Ovary (tissue), 9 donors: ENCODE data around the gene TRAF3. TPM values are rescaled to one million over a fixed set of nuclear protein-coding genes. Genes with fewer than 3 reads are reported as not detected.

Experiments
- DNase-seq, 5 donors: peaks; one replicate each; pipeline ENCODE4 v3.0.0-alpha.2; 2019 to 2020
- H3K27ac ChIP-seq, 2 donors: fragments of 200-600 bp; one replicate each; pipeline versions ENCODE4 v1.5.1 to v1.8.0; 2019 to 2022
- H3K27me3 ChIP-seq: fragments of 200-600 bp; one replicate; pipeline ENCODE4 v1.8.0; 2022
- H3K36me3 ChIP-seq: fragments of 200-600 bp; sonication (generic); one replicate; pipeline ENCODE4 v1.5.1; 2019
- H3K4me1 ChIP-seq: one replicate; pipeline ENCODE4 v1.8.1; 2013; ENCODE audit warnings: mild to moderate bottlenecking, moderate library complexity; ENCODE audit not compliant: insufficient read depth
- H3K4me3 ChIP-seq: fragments of 200-600 bp; sonication (generic); one replicate; pipeline ENCODE4 v1.5.1; 2017
- H3K9me3 ChIP-seq, 2 donors: fragments of 200-600 bp in 1 of 2; sonication (generic) in 1 of 2; one replicate each; pipeline versions ENCODE4 v1.5.1 to v1.8.1; 2013 to 2019; ENCODE audit warnings: mild to moderate bottlenecking in 1 of 2, moderate library complexity in 1 of 2
- CTCF ChIP-seq, 3 donors: fragments of 450-650 bp in 2 of 3; fragments of 200-600 bp in 1 of 3; IDR thresholded peaks; one replicate each; pipeline versions ENCODE4 v1.5.1 to v1.8.0; 2016 to 2022; ENCODE audit warnings: antibody characterized with exemption in 3 of 3, mild to moderate bottlenecking in 1 of 3
- EP300 ChIP-seq: sonication (generic); formaldehyde crosslinking; IDR thresholded peaks from one replicate; pipeline ENCODE4 v1.6.1; 2017; ENCODE audit warnings: antibody characterized with exemption
- POLR2A ChIP-seq: fragments of 450-650 bp; IDR thresholded peaks from one replicate; pipeline ENCODE4 v1.6.1; 2017; ENCODE audit warnings: antibody characterized with exemption, mild to moderate bottlenecking, moderate library complexity
- WGBS, 3 donors: extraction: QIAGEN DNeasy Blood & Tissue Kit in 1 of 3; methylation state at CpG; one replicate each; pipeline versions ENCODE4 v1.1.5 to v1.1.7; 2013 to 2017; 5-methylcytosine and 5-hydroxymethylcytosine counted together
- intact Hi-C, 4 donors: fragments of 100-400 bp; cut with DNase I; formaldehyde crosslinking; loops; one replicate each; pipeline versions ENCODE4 v1.11.0 to v1.15.1; 2022 to 2023
- polyA plus RNA-seq, 2 donors: library from polyadenylated mRNA; stranded (reverse); fragments of 200-250 nt in 1 of 2; fragments of 350-450 nt in 1 of 2; fragmentation: Illumina TruSeq in 1 of 2; extraction: RNeasy Lipid Tissue Mini Kit (QIAGEN cat#74804) in 1 of 2; gene quantifications; one replicate each; pipeline ENCODE4 v1.2.3, GENCODE V29; 2013 to 2014
- total RNA-seq, 7 donors: library from RNA; depleted of rRNA in 2 of 7; stranded (reverse); fragments of >200 nt in 2 of 7; fragmentation: NEBNext Ultra II Directional in 3 of 7; extraction: Animal tissue kit (Norgen Biotek cat#: 25700) in 3 of 7; gene quantifications; one replicate each; pipeline versions ENCODE4 v1.1.0 to v1.2.4, GENCODE V29; 2016 to 2023
- donor health status: DM: no; HTN: no; CAD: no; lungs with moderate emphysema.
- donor health status: DM: no; HTN: no; CAD: no.
- donor health status: Bipolar disorder and iron deficiency.
- donor health status: DM: yes; HTN: yes; CAD: no.
- donor health status: DM: no; HTN: no; CAD: no.
- donor health status: DM: yes; HTN: yes; CAD: no.

The TRAF3 gene
- total and polyA plus RNA-seq, 9 donors, result 2.9 to 17.0 (median 11.4) TPM

- TF ChIP-seq POLR2A, result no peak
- TF ChIP-seq EP300, result no peak
- no peak for TF ChIP-seq CTCF (IDR thresholded peaks at IDR 0.05)
- Histone ChIP-seq H3K4me1 (peaks cover 3% of the 10 kb centered on the region), H3K27ac (no peak overlapping the region), H3K36me3 (no peaks in the 10 kb centered on the region), H3K4me3 (no peak overlapping the region), H3K9me3 (no peaks in the 10 kb centered on the region), H3K27me3 (no peaks in the 10 kb centered on the region)
- intact Hi-C loops, result loop anchor here in 2 of 4 donors (10.0 kb wide), 2 partner anchors 229 to 399 kb away; no protein-coding TSS in a partner anchor
- WGBS, 3 donors, result 3% methylated on average over 42 to 53 of the region's 53 CpGs
- DNase-seq, result no peak
Observed at GRCh38 chr14:102923201-102923924, 146.1 kb downstream of the TRAF3 start.

GRCh38 chr14:102923925-102924486, 146.8 kb downstream of the TRAF3 start:
- DNase-seq, result no peak
- TF ChIP-seq POLR2A (no peak), EP300 (no peak), CTCF (IDR thresholded peaks at IDR 0.05) (no peak)
- 41 to 61% (median 51%) methylated on average over 7 to 11 of the region's 11 CpGs for WGBS, 3 donors
- Histone ChIP-seq H3K27me3 (no peaks in the 10 kb centered on the region), H3K27ac (no peak overlapping the region), H3K9me3 (no peaks in the 10 kb centered on the region), H3K4me3 (no peak overlapping the region), H3K36me3 (no peaks in the 10 kb centered on the region), H3K4me1 (peaks cover 9% of the 10 kb centered on the region)
- intact Hi-C loops, result loop anchor here in 2 of 4 donors (10.0 kb wide), 2 partner anchors 229 to 399 kb away; no protein-coding TSS in a partner anchor

- intact Hi-C loops, result loop anchor here in 2 of 4 donors (10.0 kb wide), 2 partner anchors 230 to 400 kb away; no protein-coding TSS in a partner anchor
- DNase-seq, result no peak
- no peaks in the 10 kb centered on the region for H3K9me3 ChIP-seq
- H3K27me3 ChIP-seq, result no peaks in the 10 kb centered on the region
- H3K4me3 ChIP-seq, result no peak overlapping the region
- no peak overlapping the region for H3K27ac ChIP-seq
- H3K36me3 ChIP-seq, result no peaks in the 10 kb centered on the region
- no peak for TF ChIP-seq EP300
- TF ChIP-seq POLR2A, result no peak
- no peak for TF ChIP-seq CTCF (IDR thresholded peaks at IDR 0.05)
- WGBS, 3 donors, result 74 to 79% (median 77%) methylated on average over 24 to 25 of the region's 25 CpGs
- peaks cover 17% of the 10 kb centered on the region for H3K4me1 ChIP-seq
Observed at GRCh38 chr14:102924632-102925588, 147.7 kb downstream of the TRAF3 start.

- Histone ChIP-seq H3K36me3 (no peaks in the 10 kb centered on the region), H3K27me3 (no peaks in the 10 kb centered on the region), H3K4me1 (peaks cover 17% of the 10 kb centered on the region), H3K4me3 (no peak overlapping the region), H3K27ac (no peak overlapping the region), H3K9me3 (no peaks in the 10 kb centered on the region)
- DNase-seq, result no peak
- TF ChIP-seq POLR2A (no peak), EP300 (no peak), CTCF (IDR thresholded peaks at IDR 0.05) (no peak)
- intact Hi-C loops, result loop anchor here in 2 of 4 donors (10.0 kb wide), 2 partner anchors 231 to 401 kb away; no protein-coding TSS in a partner anchor
- WGBS, 3 donors, result 75 to 83% (median 76%) methylated on average over 11 of the region's 11 CpGs
Observed at GRCh38 chr14:102925646-102926045, 148.4 kb downstream of the TRAF3 start.
